Trophoblast cell (in vitro differentiated cells and primary cell): ENCODE data around the gene ZNF277.

Experiments
- DNase-seq, 2 donors: peaks; one replicate each; pipeline ENCODE4 v3.0.0-alpha.2; 2016
- H2AFZ ChIP-seq: 2 replicates; pipeline ENCODE4 v1.6.1; 2013; ENCODE audit warnings: low read length, moderate library complexity, mild to moderate bottlenecking; ENCODE audit not compliant: insufficient read depth, poor library complexity
- H2AK5ac ChIP-seq: 2 replicates; pipeline ENCODE4 v1.6.1; 2013; ENCODE audit warnings: mild to moderate bottlenecking, low read length
- H2BK120ac ChIP-seq: 2 replicates; pipeline ENCODE4 v1.6.1; 2013; ENCODE audit warnings: low read length, mild to moderate bottlenecking, moderate library complexity; ENCODE audit not compliant: insufficient read depth, poor library complexity
- H2BK12ac ChIP-seq: 2 replicates; pipeline ENCODE4 v1.6.1; 2013; ENCODE audit warnings: mild to moderate bottlenecking, low read length, moderate library complexity
- H2BK5ac ChIP-seq: 2 replicates; pipeline ENCODE4 v1.6.1; 2013; ENCODE audit warnings: low read length, low read depth, moderate library complexity, mild to moderate bottlenecking; ENCODE audit not compliant: poor library complexity
- H3K14ac ChIP-seq: 2 replicates; pipeline ENCODE4 v1.6.1; 2013; ENCODE audit warnings: mild to moderate bottlenecking, low read length
- H3K18ac ChIP-seq: 2 replicates; pipeline ENCODE4 v1.6.1; 2013; ENCODE audit warnings: mild to moderate bottlenecking, low read length
- H3K23ac ChIP-seq: 2 replicates; pipeline ENCODE4 v1.6.1; 2013; ENCODE audit warnings: low read length
- H3K27ac ChIP-seq: 2 replicates; pipeline ENCODE4 v1.5.1; 2013; ENCODE audit warnings: low read depth, mild to moderate bottlenecking, inconsistent platforms, low read length, moderate library complexity
- H3K27me3 ChIP-seq: 2 replicates; pipeline ENCODE4 v1.6.1; 2013; ENCODE audit warnings: inconsistent platforms, mild to moderate bottlenecking, low read length, moderate library complexity; ENCODE audit not compliant: insufficient read depth
- H3K36me3 ChIP-seq, 2 experiments: 1 replicate in 1 of 2; 2 replicates in 1 of 2; pipeline ENCODE4 v1.6.1; 2013; ENCODE audit warnings: low read length in 2 of 2, mild to moderate bottlenecking in 2 of 2, moderate library complexity in 1 of 2; ENCODE audit not compliant: insufficient read depth in 2 of 2, control insufficient read depth in 1 of 2
- H3K4ac ChIP-seq: 2 replicates; pipeline ENCODE4 v1.6.1; 2013; ENCODE audit warnings: low read depth, mild to moderate bottlenecking, low read length, moderate library complexity
- H3K4me1 ChIP-seq, 2 experiments: 1 replicate in 1 of 2; 2 replicates in 1 of 2; pipeline ENCODE4 v1.6.1; 2013; ENCODE audit warnings: low read length in 2 of 2, mild to moderate bottlenecking in 2 of 2, moderate library complexity in 1 of 2; ENCODE audit not compliant: insufficient read depth in 2 of 2, control insufficient read depth in 1 of 2
- H3K4me2 ChIP-seq: 2 replicates; pipeline ENCODE4 v1.6.1; 2013; ENCODE audit warnings: inconsistent platforms, mild to moderate bottlenecking, low read length, moderate library complexity
- H3K4me3 ChIP-seq: 2 replicates; pipeline ENCODE4 v1.5.1; 2013; ENCODE audit warnings: mild to moderate bottlenecking, low read depth, low read length, inconsistent platforms
- H3K79me1 ChIP-seq: one replicate; pipeline ENCODE4 v1.6.1; 2013; ENCODE audit warnings: low read length
- H3K79me2 ChIP-seq: 2 replicates; pipeline ENCODE4 v1.6.1; 2013; ENCODE audit warnings: low read length, mild to moderate bottlenecking; ENCODE audit not compliant: control insufficient read depth, insufficient read depth, poor library complexity
- H3K9ac ChIP-seq: 2 replicates; pipeline ENCODE4 v1.6.1; 2013; ENCODE audit warnings: mild to moderate bottlenecking, low read length
- H3K9me3 ChIP-seq: 2 replicates; pipeline ENCODE4 v1.6.1; 2013; ENCODE audit warnings: low read depth, mild to moderate bottlenecking, control low read depth, inconsistent platforms, low read length; ENCODE audit not compliant: insufficient read depth
- H4K12ac ChIP-seq: 2 replicates; pipeline ENCODE4 v1.6.1; 2013; ENCODE audit warnings: low read depth, mild to moderate bottlenecking, low read length, moderate library complexity
- H4K8ac ChIP-seq: 2 replicates; pipeline ENCODE4 v1.6.1; 2013; ENCODE audit warnings: low read depth, mild to moderate bottlenecking, low read length, moderate library complexity
- H4K91ac ChIP-seq: one replicate; pipeline ENCODE4 v1.6.1; 2013; ENCODE audit warnings: low read depth, mild to moderate bottlenecking, low read length, moderate library complexity
- WGBS: extraction: QIAGEN DNeasy Blood & Tissue Kit; methylation state at CpG from one replicate; pipeline ENCODE4 v1.1.7; 2013; ENCODE audit warnings: missing lambda C conversion rate; ENCODE audit not compliant: insufficient read length, insufficient coverage; ENCODE audit errors: extremely low coverage; 5-methylcytosine and 5-hydroxymethylcytosine counted together

The ZNF277 gene

DNA sequence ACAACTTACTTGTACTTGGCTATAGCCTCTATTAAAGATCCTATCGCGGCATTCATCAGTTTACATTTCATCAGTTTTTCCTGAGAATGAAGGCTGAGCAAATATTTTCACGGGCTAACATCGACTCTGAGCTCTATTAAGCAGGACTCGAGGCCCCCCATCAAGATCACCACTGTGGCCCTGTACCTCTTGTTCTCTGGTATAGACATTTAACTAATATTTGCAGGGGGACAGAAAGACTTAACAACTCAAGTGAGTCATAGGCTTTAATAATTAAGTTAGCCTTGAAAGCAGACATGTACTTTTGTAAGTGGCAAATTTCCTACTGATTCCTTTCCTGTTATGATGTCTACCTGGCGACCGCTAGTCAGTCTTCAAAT, 45.7 kb upstream of the ZNF277 start:
- Histone ChIP-seq H3K4me3 (no peak overlapping the region), H3K9me3 (no peaks in the 10 kb centered on the region), H2BK5ac (peak overlapping the region; percentile 61), H2BK120ac (peak overlapping the region; percentile 31), H4K8ac (no peak overlapping the region), H3K14ac (no peak overlapping the region), H3K4me2 (no peak overlapping the region), H3K79me1 (peaks cover 11% of the 10 kb centered on the region), H3K27me3 (no peaks in the 10 kb centered on the region), H2AFZ (no peak overlapping the region), H2BK12ac (peak overlapping the region; percentile 61), H4K12ac (no peak overlapping the region), H3K36me3 (no peaks in the 10 kb centered on the region), H2AK5ac (no peak overlapping the region), H3K4me1 (peaks cover 5 to 7% of the 10 kb centered on the region in 2 experiments), H3K4ac (no peak overlapping the region), H3K18ac (no peak overlapping the region), H3K9ac (no peak overlapping the region), H3K27ac (peak overlapping the region; percentile 72), H4K91ac (no peak overlapping the region), H3K23ac (no peak overlapping the region), H3K79me2 (peaks cover 2% of the 10 kb centered on the region)
- WGBS = no CpG with 5 or more reads among the region's 7 CpGs
- DNase-seq = no peak

DNA sequence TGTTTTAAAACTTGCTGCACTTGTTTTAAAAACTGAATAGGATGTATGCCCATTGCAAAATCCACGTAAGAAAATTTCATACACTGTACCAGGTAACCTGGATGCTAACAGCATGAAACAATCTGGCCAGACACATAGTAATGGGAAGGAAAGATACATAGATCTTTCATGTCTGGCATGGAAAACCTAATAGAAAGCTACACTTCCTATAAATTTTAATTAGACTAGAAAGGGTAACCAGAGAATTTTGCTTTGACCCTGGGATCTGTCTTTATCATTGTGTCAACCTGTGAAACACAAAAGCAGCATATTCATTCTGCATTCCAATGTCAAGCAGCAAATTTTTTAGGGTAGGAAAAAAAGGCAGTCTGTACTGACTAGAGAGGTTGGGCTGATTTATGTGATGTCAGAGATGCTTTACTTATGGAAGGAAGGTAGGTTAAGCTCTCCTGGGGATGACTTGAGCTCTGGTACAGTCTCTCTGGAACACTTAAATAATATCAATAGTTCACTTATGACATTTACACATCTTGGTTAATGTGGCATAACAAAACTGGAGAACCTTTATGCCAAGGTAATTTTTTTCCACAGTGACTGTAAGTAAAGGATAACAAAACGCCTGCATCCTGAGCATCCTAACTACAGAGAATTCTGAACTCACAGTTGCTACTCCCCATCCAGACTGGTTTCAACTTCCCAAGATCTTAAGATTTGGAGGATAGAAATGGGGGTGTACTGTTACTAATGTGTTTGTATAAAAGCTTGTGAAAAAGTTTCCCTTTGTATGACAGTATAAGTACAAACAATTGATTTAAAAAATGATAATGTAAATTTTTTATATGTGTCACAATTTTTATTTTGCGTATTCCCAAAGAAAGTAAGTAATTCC, 45.0 kb upstream of the ZNF277 start:
- WGBS = no CpG with 5 or more reads among the region's 3 CpGs
- H3K9me3 ChIP-seq = no peaks in the 10 kb centered on the region
- no peak overlapping the region for H2BK12ac ChIP-seq

DNA sequence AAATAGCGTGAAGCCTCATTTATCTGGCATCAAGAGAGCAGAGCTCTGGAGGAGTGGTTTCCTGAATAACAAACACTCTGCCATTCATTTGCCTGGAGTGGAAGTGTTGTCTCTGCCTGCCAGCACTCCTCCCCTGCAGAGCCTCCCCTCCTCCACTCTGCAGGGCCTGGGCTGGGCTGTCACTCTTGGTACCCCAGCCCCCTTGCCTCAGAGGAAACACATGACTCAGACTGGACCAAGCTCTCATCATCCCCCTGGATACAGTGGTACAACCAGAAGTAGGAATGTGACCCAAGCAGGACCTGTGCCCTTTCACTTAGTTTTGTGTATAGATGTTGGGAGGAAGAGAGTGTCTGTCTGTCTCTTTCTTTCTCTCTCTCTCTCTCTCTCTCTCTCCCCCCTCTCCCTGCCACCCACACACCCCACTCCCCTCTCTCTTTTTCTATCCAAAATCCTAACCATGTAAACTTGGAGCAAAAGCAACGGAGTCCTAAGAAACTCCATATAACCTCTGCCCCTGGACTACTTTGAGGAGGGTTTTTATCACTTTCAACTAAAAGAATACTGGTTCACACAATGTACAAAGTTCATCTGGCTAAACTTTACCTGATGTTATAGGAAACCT, 44.2 kb upstream of the ZNF277 start:
- no peaks in the 10 kb centered on the region for H3K36me3 ChIP-seq

More for the DNA sequence above, 45.0 kb upstream of the ZNF277 start:
- Histone ChIP-seq H4K8ac (no peak overlapping the region), H3K18ac (no peak overlapping the region), H3K79me2 (peaks cover 2% of the 10 kb centered on the region), H4K91ac (no peak overlapping the region), H3K23ac (no peak overlapping the region), H3K9ac (no peak overlapping the region), H3K4ac (no peak overlapping the region), H3K4me1 (peaks cover 5 to 7% of the 10 kb centered on the region in 2 experiments), H3K4me3 (no peak overlapping the region), H2BK120ac (no peak overlapping the region), H3K79me1 (peaks cover 11% of the 10 kb centered on the region), H2AK5ac (no peak overlapping the region), H4K12ac (no peak overlapping the region), H3K36me3 (no peaks in the 10 kb centered on the region), H2AFZ (no peak overlapping the region), H3K27ac (peak overlapping the region; percentile 67), H2BK5ac (no peak overlapping the region), H3K14ac (no peak overlapping the region), H3K27me3 (no peaks in the 10 kb centered on the region), H3K4me2 (peak overlapping the region; percentile 33)
- DNase-seq = no peak

DNA sequence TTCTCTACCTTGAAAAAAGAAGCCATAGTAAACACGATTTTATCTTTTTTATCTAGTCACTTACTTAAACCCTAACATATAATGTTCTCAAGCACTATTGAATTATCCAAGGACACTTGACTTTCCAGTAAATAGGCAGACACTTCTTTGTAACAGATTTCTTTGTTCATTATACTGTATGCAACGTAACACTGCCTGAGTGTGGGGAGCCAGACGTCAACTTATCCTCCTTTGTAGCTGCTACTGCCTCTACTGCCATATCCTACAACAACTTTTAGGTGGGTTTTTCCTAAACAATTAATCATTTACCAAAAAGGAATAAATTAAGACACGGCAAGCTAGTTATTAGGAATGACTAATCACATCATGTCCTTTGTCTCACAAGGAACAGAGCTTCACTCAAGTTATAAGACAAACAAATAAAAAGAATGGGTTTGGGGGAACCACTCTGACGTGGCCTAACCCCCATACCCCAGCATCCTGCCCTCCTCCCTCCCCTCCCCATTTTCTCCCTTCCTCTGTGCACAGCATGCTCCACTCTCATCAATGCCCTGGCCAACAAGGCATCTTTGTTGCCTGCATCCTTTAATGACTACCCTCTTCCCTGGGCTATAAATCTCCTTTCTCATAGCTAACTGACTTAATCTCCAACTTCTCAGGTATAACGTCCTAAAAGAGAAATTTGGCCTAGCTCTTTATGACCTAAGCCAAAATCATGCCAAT, 43.5 kb upstream of the ZNF277 start:
- Histone ChIP-seq H3K79me2 (peaks cover 2% of the 10 kb centered on the region), H3K4ac (peak overlapping the region; percentile 64), H4K12ac (no peak overlapping the region), H3K18ac (no peak overlapping the region), H3K9me3 (no peaks in the 10 kb centered on the region), H3K23ac (no peak overlapping the region), H2AFZ (no peak overlapping the region), H4K8ac (peak overlapping the region; percentile 51), H3K14ac (no peak overlapping the region), H3K4me1 (peaks cover 5 to 7% of the 10 kb centered on the region in 2 experiments), H3K27ac (peak overlapping the region; percentile 85), H2AK5ac (peak overlapping the region; percentile 94), H3K36me3 (no peaks in the 10 kb centered on the region), H3K4me2 (no peak overlapping the region), H2BK12ac (peak overlapping the region; percentile 42), H3K9ac (no peak overlapping the region), H2BK5ac (peak overlapping the region; percentile 59), H3K79me1 (peaks cover 11% of the 10 kb centered on the region), H3K4me3 (no peak overlapping the region), H4K91ac (peak overlapping the region; percentile 45), H2BK120ac (peak overlapping the region; percentile 52), H3K27me3 (no peaks in the 10 kb centered on the region)
- no peak for DNase-seq
- WGBS = no CpG with 5 or more reads among the region's 6 CpGs

More for the DNA sequence above, 44.2 kb upstream of the ZNF277 start:
- H2AK5ac ChIP-seq = no peak overlapping the region
- H2BK120ac ChIP-seq = no peak overlapping the region
- H2BK12ac ChIP-seq = no peak overlapping the region
- H3K4ac ChIP-seq = no peak overlapping the region
- H3K4me2 ChIP-seq = peak overlapping the region; percentile 33
- no peak overlapping the region for H3K4me3 ChIP-seq
- H3K79me1 ChIP-seq = peaks cover 11% of the 10 kb centered on the region
- H4K91ac ChIP-seq = no peak overlapping the region
- no peak overlapping the region for H3K9ac ChIP-seq
- H2BK5ac ChIP-seq = no peak overlapping the region
- no peaks in the 10 kb centered on the region for H3K27me3 ChIP-seq
- no CpG with 5 or more reads among the region's 2 CpGs for WGBS
- no peak overlapping the region for H3K18ac ChIP-seq
- H3K27ac ChIP-seq = peak overlapping the region; percentile 76
- peaks cover 5 to 7% of the 10 kb centered on the region in 2 experiments for H3K4me1 ChIP-seq
- no peak overlapping the region for H4K12ac ChIP-seq
- H3K14ac ChIP-seq = no peak overlapping the region
- no peak overlapping the region for H3K23ac ChIP-seq
- no peaks in the 10 kb centered on the region for H3K9me3 ChIP-seq
- no peak overlapping the region for H4K8ac ChIP-seq
- peaks cover 2% of the 10 kb centered on the region for H3K79me2 ChIP-seq
- no peak overlapping the region for H2AFZ ChIP-seq
- no peak for DNase-seq
